ENCODE measurements around the gene IFI30. TPM values are rescaled to one million over a fixed set of nuclear protein-coding genes. Genes with fewer than 3 reads are reported as not detected.

The IFI30 gene
- polyA plus RNA-seq, 1 of the 3 experiments (the other 2 are of a cell fraction): 11.6 TPM

GRCh38 chr19:18161636-18162002, 12.0 kb upstream of the IFI30 start (continued):
- TF ChIP-seq USF2 (IDR thresholded peaks at IDR 0.05; ENCODE audit: borderline replicate concordance, low read depth, low read length) (no peak), FOXM1 (IDR thresholded peaks at IDR 0.05; ENCODE audit: low read depth) (no peak), TAF1 (IDR thresholded peaks at IDR 0.05; ENCODE audit: borderline replicate concordance, low read depth, low read length) (no peak), REST (IDR thresholded peaks at IDR 0.05; ENCODE audit: low read depth, low read length) (no peak), ELF1 (IDR thresholded peaks at IDR 0.05) (no peak)

- Histone ChIP-seq H3K9me2 (no peaks in the 10 kb centered on the region), H3K4me1 (ENCODE audit: control insufficient read depth in 1 of 2, insufficient read depth in 2 of 2, low read depth in 1 of 2, low read length in 1 of 2) (peaks cover 0 to 18% of the 10 kb centered on the region in 2 experiments; a peak in 1 of 4 replicates), H3K27me3 (ENCODE audit: insufficient read depth) (no peaks in the 10 kb centered on the region), H2AFZ (ENCODE audit: low read depth) (no peak overlapping the region), H3K9ac (no peak overlapping the region), H3K36me3 (replicated peaks in 1 of 2; ENCODE audit: control insufficient read depth in 1 of 2, insufficient read depth in 2 of 2, low read length in 1 of 2) (peaks cover 32 to 43% of the 10 kb centered on the region in 2 experiments), H3K4me3 (ENCODE audit: low read depth in 2 of 2, low read length in 1 of 2) (no peak overlapping the region), H3K9me3 (no peaks in the 10 kb centered on the region), H3K27ac (ENCODE audit: low read depth in 2 of 2, low read length in 1 of 2) (no peak overlapping the region), H3K79me2 (ENCODE audit: insufficient read depth) (no peaks in the 10 kb centered on the region), H4K20me1 (ENCODE audit: insufficient read depth) (no peaks in the 10 kb centered on the region), H3F3A (replicated peaks; ENCODE audit: insufficient read depth) (peaks cover 15% of the 10 kb centered on the region), H3K4me2 (no peak overlapping the region)
- no peak for DNase-seq
- POLR2A ChIA-PET: no interaction called here
- no peak for TF ChIP-seq RXRA (IDR thresholded peaks at IDR 0.05; ENCODE audit: borderline replicate concordance, low read depth)
- 98% methylated on average over 7 of the region's 7 CpGs for WGBS (ENCODE audit: low lambda C conversion rate)
- CTCF ChIA-PET: interaction anchor here (0.9 to 9.4 kb wide), 7 partner anchors 11 to 88 kb away, joined by 3 to 78 read pairs (median 4); partner anchors contain the start of genes IFI30 and PIK3R2
Measured at GRCh38 chr19:18164072-18164471, 9.5 kb upstream of the IFI30 start.

- Histone ChIP-seq H3K27me3 (ENCODE audit: insufficient read depth) (no peaks in the 10 kb centered on the region), H3K9me2 (no peaks in the 10 kb centered on the region), H3K4me1 (ENCODE audit: control insufficient read depth in 1 of 2, insufficient read depth in 2 of 2, low read depth in 1 of 2, low read length in 1 of 2) (peaks cover 0 to 8% of the 10 kb centered on the region in 2 experiments; a peak in 1 of 4 replicates), H3K9ac (no peak overlapping the region), H2AFZ (ENCODE audit: low read depth) (no peak overlapping the region), H3F3A (replicated peaks; ENCODE audit: insufficient read depth) (peaks cover 10% of the 10 kb centered on the region), H3K4me2 (no peak overlapping the region), H3K9me3 (no peaks in the 10 kb centered on the region), H3K27ac (ENCODE audit: low read depth in 2 of 2, low read length in 1 of 2) (no peak overlapping the region), H3K36me3 (replicated peaks in 1 of 2; ENCODE audit: control insufficient read depth in 1 of 2, insufficient read depth in 2 of 2, low read length in 1 of 2) (peaks cover 38 to 44% of the 10 kb centered on the region in 2 experiments), H4K20me1 (ENCODE audit: insufficient read depth) (no peaks in the 10 kb centered on the region), H3K79me2 (ENCODE audit: insufficient read depth) (no peaks in the 10 kb centered on the region), H3K4me3 (ENCODE audit: low read depth in 2 of 2, low read length in 1 of 2) (no peak overlapping the region)
- ChIA-PET POLR2A (interaction anchor here (1.0 kb wide), 1 partner anchor 14 kb away, joined by 3 read pairs; the partner anchor contains the start of gene PIK3R2), CTCF (interaction anchor here (2.1 to 9.4 kb wide), 2 partner anchors 9 to 55 kb away, joined by 7 to 78 read pairs; partner anchors contain the start of gene IFI30)
- peak; percentile 16 for DNase-seq
- WGBS (ENCODE audit: low lambda C conversion rate): 96% methylated on average over 15 of the region's 15 CpGs
- TF ChIP-seq TAF1 (IDR thresholded peaks at IDR 0.05; ENCODE audit: borderline replicate concordance, low read depth, low read length) (no peak), TEAD4 (IDR thresholded peaks at IDR 0.05; ENCODE audit: borderline replicate concordance, insufficient read depth) (no peak), FOXM1 (IDR thresholded peaks at IDR 0.05; ENCODE audit: low read depth) (no peak), POLR2AphosphoS5 (IDR thresholded peaks at IDR 0.05; ENCODE audit: low read depth, low read length) (no peak), ELF1 (IDR thresholded peaks at IDR 0.05) (no peak), RFX5 (IDR thresholded peaks at IDR 0.05; ENCODE audit: low read length) (no peak), REST (IDR thresholded peaks at IDR 0.05; ENCODE audit: low read depth, low read length) (no peak), SMC3 (IDR thresholded peaks at IDR 0.05; ENCODE audit: low read depth, low read length) (no peak), MEF2A (IDR thresholded peaks at IDR 0.05; ENCODE audit: borderline replicate concordance, low read depth) (no peak), FOSL2 (IDR thresholded peaks at IDR 0.05; ENCODE audit: borderline replicate concordance, low read depth) (no peak), JUND (IDR thresholded peaks at IDR 0.05) (no peak), MAX (IDR thresholded peaks at IDR 0.05; ENCODE audit: low read depth) (no peak), RXRA (IDR thresholded peaks at IDR 0.05; ENCODE audit: borderline replicate concordance, low read depth) (no peak), NRF1 (IDR thresholded peaks at IDR 0.05; ENCODE audit: low read depth, low read length) (no peak)
Measured at GRCh38 chr19:18165794-18166544, 7.6 kb upstream of the IFI30 start.

All from SK-N-SH (cell line).